ENCODE measurements around the gene ZNF660. TPM values are rescaled to one million over a fixed set of nuclear protein-coding genes. Genes with fewer than 3 reads are reported as not detected.
"Not testable (repeated sequence)": the region's sequence is repeated elsewhere in the genome, so short reads cannot be mapped to it uniquely, and the experiment has no call there.

The ZNF660 gene
- total and polyA plus RNA-seq, 4 experiments from 2014 or later: 0.06 to 0.61 (median 0.09) TPM; not detected in 1

- H3K27ac Mint-ChIP-seq; POLR2A ChIA-PET (ENCODE audit: partially characterized antibody): not testable (repeated sequence)
Observed at GRCh38 chr3:44578924-44579515, 5.7 kb upstream of the ZNF660 start.

GRCh38 chr3:44579749-44580148, 5.0 kb upstream of the ZNF660 start:
- H3K9me3 ChIP-seq (ENCODE audit: control insufficient read depth in 1 of 2, low read length in 2 of 2); H3K4me3 ChIP-seq (ENCODE audit: low read length in 2 of 2); POLR2A ChIA-PET (ENCODE audit: partially characterized antibody); H3K36me3 Mint-ChIP-seq; CTCF ChIA-PET (ENCODE audit: partially characterized antibody); H3K4me1 Mint-ChIP-seq; H3K36me3 ChIP-seq (ENCODE audit: insufficient read depth, low read length); intact Hi-C loops (cut with micrococcal nuclease); H3K27ac Mint-ChIP-seq; H3K4me1 ChIP-seq (ENCODE audit: insufficient read depth, low read length); H3K4me3 Mint-ChIP-seq; H3K27me3 ChIP-seq (ENCODE audit: insufficient read depth, low read length); H3K27ac ChIP-seq (ENCODE audit: low read depth, low read length); DNase-seq: not testable (repeated sequence)
- Mint-ChIP-seq H3K9me3 (peaks cover 4 to 48% (median 33%) of the 10 kb centered on the region in 8 donors), H3K27me3 (peaks cover 17 to 23% of the 10 kb centered on the region in 2 donors)

More at GRCh38 chr3:44578924-44579515, 5.7 kb upstream of the ZNF660 start:
- intact Hi-C loops (cut with micrococcal nuclease); DNase-seq; H3K4me1 ChIP-seq (ENCODE audit: insufficient read depth, low read length); H3K4me3 Mint-ChIP-seq; H3K4me1 Mint-ChIP-seq; H3K4me3 ChIP-seq (ENCODE audit: low read length in 2 of 2); H3K36me3 Mint-ChIP-seq; H3K27ac ChIP-seq (ENCODE audit: low read depth, low read length); H3K9me3 ChIP-seq (ENCODE audit: control insufficient read depth in 1 of 2, low read length in 2 of 2); H3K36me3 ChIP-seq (ENCODE audit: insufficient read depth, low read length); H3K27me3 ChIP-seq (ENCODE audit: insufficient read depth, low read length); CTCF ChIA-PET (ENCODE audit: partially characterized antibody): not testable (repeated sequence)
- Mint-ChIP-seq H3K9me3 (peaks cover 4 to 54% (median 37%) of the 10 kb centered on the region in 8 donors), H3K27me3 (peaks cover 12 to 19% of the 10 kb centered on the region in 2 donors)

- H3K4me3 ChIP-seq (ENCODE audit: low read length in 2 of 2); H3K27ac ChIP-seq (ENCODE audit: low read depth, low read length); H3K4me3 Mint-ChIP-seq; H3K4me1 Mint-ChIP-seq; CTCF ChIA-PET (ENCODE audit: partially characterized antibody); H3K36me3 ChIP-seq (ENCODE audit: insufficient read depth, low read length); intact Hi-C loops (cut with micrococcal nuclease); H3K4me1 ChIP-seq (ENCODE audit: insufficient read depth, low read length); H3K27ac Mint-ChIP-seq; DNase-seq; POLR2A ChIA-PET (ENCODE audit: partially characterized antibody); H3K9me3 ChIP-seq (ENCODE audit: control insufficient read depth in 1 of 2, low read length in 2 of 2); H3K27me3 ChIP-seq (ENCODE audit: insufficient read depth, low read length): not testable (repeated sequence)
- Mint-ChIP-seq H3K9me3 (peaks cover 4 to 47% (median 34%) of the 10 kb centered on the region in 8 donors), H3K36me3 (peaks cover 2 to 11% of the 10 kb centered on the region in 2 donors), H3K27me3 (peaks cover 29 to 33% of the 10 kb centered on the region in 2 donors)
Observed at GRCh38 chr3:44580971-44581370, 3.8 kb upstream of the ZNF660 start.

GRCh38 chr3:44596621-44597020, 11.9 kb downstream of the ZNF660 start:
- peaks cover 3 to 46% (median 25%) of the 10 kb centered on the region in 8 donors for H3K9me3 Mint-ChIP-seq
- POLR2A ChIA-PET (ENCODE audit: partially characterized antibody): no interaction called here
- H3K4me1 ChIP-seq (ENCODE audit: insufficient read depth, low read length): no peaks in the 10 kb centered on the region
- peaks cover 0 to 3% of the 10 kb centered on the region in 2 donors for H3K27me3 Mint-ChIP-seq
- no peak overlapping the region for H3K27ac ChIP-seq (ENCODE audit: low read depth, low read length)
- no peak for DNase-seq
- no peaks in the 10 kb centered on the region for H3K27me3 ChIP-seq (ENCODE audit: insufficient read depth, low read length)
- no peak overlapping the region for H3K4me3 Mint-ChIP-seq
- no peaks in the 10 kb centered on the region for H3K36me3 ChIP-seq (ENCODE audit: insufficient read depth, low read length)
- intact Hi-C loops (cut with micrococcal nuclease): no loop called here
- H3K4me3 ChIP-seq (ENCODE audit: low read length in 2 of 2): no peak overlapping the region
- H3K9me3 ChIP-seq (ENCODE audit: control insufficient read depth in 1 of 2, low read length in 2 of 2): peaks cover 0 to 5% of the 10 kb centered on the region in 2 donors
- no peaks in the 10 kb centered on the region for H3K4me1 Mint-ChIP-seq
- CTCF ChIA-PET (ENCODE audit: partially characterized antibody): no interaction called here
- peaks cover 2 to 11% of the 10 kb centered on the region in 2 donors for H3K36me3 Mint-ChIP-seq
- no peak overlapping the region for H3K27ac Mint-ChIP-seq

DNA sequence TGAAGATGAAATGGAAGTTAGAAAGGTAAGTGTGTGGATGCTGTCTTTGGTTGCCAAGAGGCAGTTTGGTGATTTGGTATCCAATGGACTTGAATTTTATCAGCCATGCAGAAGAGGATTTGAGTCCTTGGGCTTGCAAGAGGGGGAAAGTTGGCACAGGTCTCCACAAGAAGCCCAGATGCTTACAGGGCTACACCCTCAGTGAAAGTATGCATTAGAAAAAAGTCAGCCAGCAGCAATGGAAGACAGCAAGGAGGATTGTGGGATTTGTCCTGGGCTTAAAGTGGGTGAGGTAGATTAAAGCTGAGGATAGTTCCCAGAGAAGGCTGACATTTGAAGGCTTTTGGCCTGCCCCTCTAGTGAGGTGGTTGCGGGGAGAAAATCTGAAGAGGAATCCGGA, 17.0 kb downstream of the ZNF660 start:
- intact Hi-C loops (cut with micrococcal nuclease): no loop called here
- H3K4me3 ChIP-seq (ENCODE audit: low read length in 2 of 2): no peak overlapping the region
- DNase-seq: no peak
- no peaks in the 10 kb centered on the region for H3K9me3 ChIP-seq (ENCODE audit: control insufficient read depth in 1 of 2, low read length in 2 of 2)
- peaks cover 0 to 15% (median 2%) of the 10 kb centered on the region in 8 donors for H3K9me3 Mint-ChIP-seq
- H3K4me3 Mint-ChIP-seq: no peak overlapping the region
- CTCF ChIA-PET (ENCODE audit: partially characterized antibody): no interaction called here
- no peak overlapping the region for H3K27ac Mint-ChIP-seq
- H3K27me3 Mint-ChIP-seq: peaks cover 0 to 3% of the 10 kb centered on the region in 2 donors
- H3K4me1 ChIP-seq (ENCODE audit: insufficient read depth, low read length): no peaks in the 10 kb centered on the region
- H3K27me3 ChIP-seq (ENCODE audit: insufficient read depth, low read length): no peaks in the 10 kb centered on the region
- H3K36me3 Mint-ChIP-seq: peaks cover 0 to 4% of the 10 kb centered on the region in 2 donors
- no peaks in the 10 kb centered on the region for H3K4me1 Mint-ChIP-seq
- H3K27ac ChIP-seq (ENCODE audit: low read depth, low read length): no peak overlapping the region
- no peaks in the 10 kb centered on the region for H3K36me3 ChIP-seq (ENCODE audit: insufficient read depth, low read length)
- POLR2A ChIA-PET (ENCODE audit: partially characterized antibody): no interaction called here

DNA sequence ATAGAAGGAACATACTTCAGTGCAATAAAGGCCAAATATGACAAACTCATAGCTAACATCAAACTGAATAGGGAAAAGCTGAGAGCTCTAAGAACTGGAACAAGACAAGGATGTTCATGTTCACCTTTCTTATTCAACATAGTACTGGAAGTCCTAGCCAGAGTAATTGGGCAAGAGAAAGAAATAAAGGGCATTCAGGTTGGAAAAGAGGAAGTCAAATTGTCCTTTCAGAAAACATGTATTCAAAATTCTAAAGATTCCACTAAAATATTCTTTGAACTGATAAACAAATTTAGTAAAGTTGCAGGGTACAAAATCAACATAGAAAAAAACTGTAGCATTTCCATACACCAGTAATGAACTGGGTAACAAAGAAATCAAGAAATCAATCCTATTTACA, 27.9 kb downstream of the ZNF660 start:
- POLR2A ChIA-PET (ENCODE audit: partially characterized antibody): no interaction called here
- H3K27ac ChIP-seq (ENCODE audit: low read depth, low read length): no peak overlapping the region
- Mint-ChIP-seq H3K27ac (no peak overlapping the region), H3K9me3 (peaks cover 0 to 5% (median 0%) of the 10 kb centered on the region in 8 donors), H3K27me3 (peaks cover 2 to 5% of the 10 kb centered on the region in 2 donors), H3K36me3 (peaks cover 0 to 7% of the 10 kb centered on the region in 2 donors), H3K4me3 (no peak overlapping the region), H3K4me1 (no peaks in the 10 kb centered on the region)
- no peaks in the 10 kb centered on the region for H3K27me3 ChIP-seq (ENCODE audit: insufficient read depth, low read length)
- CTCF ChIA-PET (ENCODE audit: partially characterized antibody): no interaction called here
- no peaks in the 10 kb centered on the region for H3K4me1 ChIP-seq (ENCODE audit: insufficient read depth, low read length)
- intact Hi-C loops (cut with micrococcal nuclease): no loop called here
- H3K36me3 ChIP-seq (ENCODE audit: insufficient read depth, low read length): no peaks in the 10 kb centered on the region
- H3K9me3 ChIP-seq (ENCODE audit: control insufficient read depth in 1 of 2, low read length in 2 of 2): no peaks in the 10 kb centered on the region
- H3K4me3 ChIP-seq (ENCODE audit: low read length in 2 of 2): no peak overlapping the region
- DNase-seq: no peak

DNA sequence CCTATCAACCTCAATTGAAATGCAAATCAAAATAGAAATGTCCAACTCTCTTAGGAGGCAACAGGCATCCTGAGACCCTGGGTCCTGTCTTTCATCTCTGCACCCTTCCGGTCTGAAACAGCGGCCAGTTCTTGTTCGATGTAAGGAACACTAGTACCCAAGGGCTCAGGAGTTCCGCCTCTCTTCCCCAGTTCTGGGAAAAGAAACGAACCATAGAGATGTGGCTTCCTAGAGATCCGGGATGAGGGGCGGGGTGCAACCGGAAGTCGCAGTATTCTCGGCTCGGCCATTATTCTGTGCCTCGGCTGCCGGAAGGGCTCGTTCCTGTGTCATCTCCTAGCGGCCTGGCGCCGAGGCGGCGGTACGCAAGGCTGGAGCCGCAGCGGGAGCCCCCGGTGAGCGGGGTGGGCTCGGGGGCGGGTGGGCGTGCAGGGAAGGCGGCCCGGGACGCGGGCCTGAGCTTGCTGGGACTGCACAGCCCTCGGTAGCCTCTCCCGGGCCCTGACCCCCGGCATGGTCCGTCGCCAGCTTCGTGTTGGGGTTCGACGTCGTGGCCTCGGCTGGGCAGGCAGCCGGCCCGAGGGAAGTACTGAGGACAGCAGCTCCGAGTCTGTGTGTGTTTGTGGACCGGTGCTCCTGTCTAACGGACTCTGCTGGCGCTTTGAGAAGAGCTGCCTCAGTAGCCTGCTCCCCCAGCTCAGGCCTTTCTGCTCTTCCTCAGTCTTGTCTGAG, 40.2 kb downstream of the ZNF660 start, which contains the start of gene ZNF197:
TSS of gene ZNF197 (plus strand) at position 288 of the 732 bp plus-strand sequence. CDS start 4,119 bp downstream, outside the sequence.
- peaks cover 20 to 47% (median 27%) of the 10 kb centered on the region in 4 donors for H3K4me1 Mint-ChIP-seq
- H3K4me3 Mint-ChIP-seq: peak within 1 kb of the TSS; percentile 90 to 95 (median 92)
- DNase-seq: peak; percentile 23 to 44 (median 42)
- Histone ChIP-seq H3K4me1 (ENCODE audit: insufficient read depth, low read length) (peaks cover 21% of the 10 kb centered on the region), H3K27ac (ENCODE audit: low read depth, low read length) (peak within 1 kb of the TSS; percentile 49), H3K36me3 (ENCODE audit: insufficient read depth, low read length) (no peaks in the 10 kb centered on the region), H3K27me3 (ENCODE audit: insufficient read depth, low read length) (no peaks in the 10 kb centered on the region), H3K4me3 (ENCODE audit: low read length in 2 of 2) (peak within 1 kb of the TSS; percentile 47 to 59), H3K9me3 (ENCODE audit: control insufficient read depth in 1 of 2, low read length in 2 of 2) (no peaks in the 10 kb centered on the region)
- CTCF ChIA-PET (ENCODE audit: partially characterized antibody): interaction anchor here (0.7 to 1.4 kb wide), 4 partner anchors 13 to 92 kb away, joined by 3 to 5 read pairs (median 4); no protein-coding TSS in a partner anchor
- intact Hi-C loops (cut with micrococcal nuclease): loop anchor here (1.0 to 10.0 kb wide), 3 partner anchors 114 to 290 kb away; partner anchors contain the start of genes KIAA1143, KIF15 and TCAIM
- no peaks in the 10 kb centered on the region for H3K9me3 Mint-ChIP-seq
- peak within 1 kb of the TSS; percentile 74 to 92 (median 87) for H3K27ac Mint-ChIP-seq
- peaks cover 14 to 18% of the 10 kb centered on the region in 2 donors for H3K36me3 Mint-ChIP-seq
- POLR2A ChIA-PET (ENCODE audit: partially characterized antibody): interaction anchor here (1.3 to 2.6 kb wide), 5 partner anchors 69 to 287 kb away, joined by 4 to 11 read pairs (median 7); partner anchors contain the start of genes KIAA1143, KIF15, TCAIM and ZKSCAN7
- H3K27me3 Mint-ChIP-seq: no peaks in the 10 kb centered on the region

All from CD4-positive, alpha-beta memory T cell (primary cell).